PC-9 (cell line): Measurements from ENCODE around the gene OR2W1.

Experiments used
- CTCF ChIP-seq: fragments of 200-600 bp; sonication (generic); conservative IDR thresholded peaks from 2 replicates; pipeline ENCODE4 v1.6.1; 2017; ENCODE audit warnings: mixed run types, antibody characterized with exemption, mild to moderate bottlenecking, moderate library complexity
- EZH2 ChIP-seq: fragments of 200-600 bp; sonication (generic); IDR thresholded peaks from 2 replicates; pipeline ENCODE4 v1.8.0; 2017; ENCODE audit warnings: antibody characterized with exemption, low read depth

GRCh38 chr6:29051680-29052079 is 6.7 kb upstream of the OR2W1 start:
- TF ChIP-seq EZH2 = no peak
- no peak for TF ChIP-seq CTCF
